SU-DHL-6 (cell line): Measurements from ENCODE around the gene PRMT6.
"Not testable (repeated sequence)": the region's sequence is repeated elsewhere in the genome, so short reads cannot be mapped to it uniquely, and the experiment has no call there.

Source experiments
- H2AFZ ChIP-seq: fragments of 200-600 bp; sonication (generic); 2 replicates; pipeline ENCODE4 v1.6.1; 2014; ENCODE audit warnings: low read depth, mild to moderate bottlenecking, moderate library complexity, mixed read lengths, antibody characterized with exemption, low read length; ENCODE audit not compliant: severe bottlenecking
- H3F3A ChIP-seq: fragments of 200-600 bp; shearing (Covaris generic); 2 replicates; pipeline ENCODE4 v1.6.0; 2016; ENCODE audit warnings: antibody characterized with exemption, mild to moderate bottlenecking; ENCODE audit not compliant: insufficient read depth
- H3K27ac ChIP-seq: fragments of 200-600 bp; sonication (generic); 2 replicates; pipeline ENCODE4 v1.5.1; 2016; ENCODE audit warnings: low read depth, mild to moderate bottlenecking, low read length, moderate library complexity, mixed read lengths
- H3K27me3 ChIP-seq: fragments of 200-600 bp; sonication (generic), shearing (Covaris generic); 2 replicates; pipeline ENCODE4 v1.6.0; 2014; ENCODE audit warnings: mild to moderate bottlenecking, low read length
- H3K36me3 ChIP-seq: fragments of 200-600 bp; sonication (generic); 2 replicates; pipeline ENCODE4 v1.6.1; 2014; ENCODE audit warnings: mild to moderate bottlenecking, low read length, mixed read lengths
- H3K4me2 ChIP-seq: fragments of 300-600, 200-600 bp; shearing (Covaris generic), sonication (generic); 2 replicates; pipeline ENCODE4 v1.6.0; 2014; ENCODE audit warnings: low read length, low read depth, mild to moderate bottlenecking; ENCODE audit not compliant: poor library complexity, severe bottlenecking
- H3K4me3 ChIP-seq: fragments of 200-600 bp; sonication (generic); 2 replicates; pipeline ENCODE4 v1.5.1; 2014; ENCODE audit warnings: antibody characterized with exemption, low read length, mild to moderate bottlenecking, mixed read lengths; ENCODE audit not compliant: insufficient read depth, poor library complexity, severe bottlenecking
- H3K79me2 ChIP-seq: fragments of 200-600 bp; sonication (generic); 2 replicates; pipeline ENCODE4 v1.6.1; 2014; ENCODE audit warnings: mild to moderate bottlenecking, low read length, moderate library complexity; ENCODE audit not compliant: insufficient read depth
- H3K9ac ChIP-seq: fragments of 200-600 bp; sonication (generic); 2 replicates; pipeline ENCODE4 v1.7.0; 2014; ENCODE audit warnings: mild to moderate bottlenecking, low read length
- H3K9me2 ChIP-seq: fragments of 200-600 bp; sonication (generic); replicated peaks from 2 replicates; pipeline ENCODE4 v1.6.1; 2014; ENCODE audit warnings: low read length; ENCODE audit not compliant: insufficient read depth
- H3K9me3 ChIP-seq: fragments of 200-600 bp; sonication (generic); 2 replicates; pipeline ENCODE4 v1.6.1; 2014; ENCODE audit warnings: low read length, mixed read lengths; ENCODE audit not compliant: insufficient read depth
- H4K20me1 ChIP-seq: fragments of 200-600 bp; sonication (generic); 2 replicates; pipeline ENCODE4 v1.6.1; 2014; ENCODE audit warnings: low read depth, mild to moderate bottlenecking, antibody characterized with exemption, low read length, moderate library complexity, mixed read lengths
- EZH2phosphoT487 ChIP-seq: fragments of 200-600 bp; sonication (generic), shearing (Covaris generic); conservative IDR thresholded peaks from 2 replicates; pipeline ENCODE4 v1.6.1; 2018; ENCODE audit warnings: mild to moderate bottlenecking, antibody characterized with exemption, low read length, moderate library complexity, mixed read lengths
- TF ChIP-seq, protein P1 (sequence below): fragments of 200-600 bp; sonication (generic); IDR thresholded peaks from one replicate; pipeline ENCODE4 v1.5.1; 2017; ENCODE audit warnings: antibody characterized with exemption, mild to moderate bottlenecking, low read length, moderate library complexity; ENCODE audit not compliant: insufficient read depth, poor library complexity, severe bottlenecking

Gene PRMT6

DNA sequence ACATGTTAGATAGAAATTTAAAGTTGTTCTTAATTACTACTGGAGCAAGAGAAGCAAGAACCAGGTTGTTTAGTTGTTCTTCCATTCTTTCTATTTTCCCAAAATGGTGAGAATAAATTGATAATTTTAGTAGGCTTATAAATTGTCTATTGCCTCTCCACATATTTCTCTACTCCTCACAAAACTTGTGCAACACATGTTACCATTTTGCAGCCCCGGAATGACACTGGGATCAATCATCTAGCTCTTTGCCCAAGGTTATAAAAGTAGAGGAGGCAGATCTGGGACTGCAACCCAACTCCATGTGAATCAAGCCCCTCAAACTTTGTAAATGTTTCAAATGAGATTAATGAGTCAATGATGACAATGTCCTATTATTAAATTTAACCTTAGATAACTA, 34.9 kb downstream of the PRMT6 start:
- Histone ChIP-seq H3K27me3 (no peaks in the 10 kb centered on the region), H3K9me2 (no peaks in the 10 kb centered on the region), H3F3A (no peaks in the 10 kb centered on the region), H3K27ac (no peak overlapping the region), H3K4me2 (no peak overlapping the region), H3K79me2 (no peaks in the 10 kb centered on the region), H3K4me3 (no peak overlapping the region), H3K9ac (no peak overlapping the region), H3K36me3 (no peaks in the 10 kb centered on the region), H4K20me1 (no peaks in the 10 kb centered on the region), H2AFZ (no peak overlapping the region), H3K9me3 (no peaks in the 10 kb centered on the region)
- TF ChIP-seq, protein P1, sequence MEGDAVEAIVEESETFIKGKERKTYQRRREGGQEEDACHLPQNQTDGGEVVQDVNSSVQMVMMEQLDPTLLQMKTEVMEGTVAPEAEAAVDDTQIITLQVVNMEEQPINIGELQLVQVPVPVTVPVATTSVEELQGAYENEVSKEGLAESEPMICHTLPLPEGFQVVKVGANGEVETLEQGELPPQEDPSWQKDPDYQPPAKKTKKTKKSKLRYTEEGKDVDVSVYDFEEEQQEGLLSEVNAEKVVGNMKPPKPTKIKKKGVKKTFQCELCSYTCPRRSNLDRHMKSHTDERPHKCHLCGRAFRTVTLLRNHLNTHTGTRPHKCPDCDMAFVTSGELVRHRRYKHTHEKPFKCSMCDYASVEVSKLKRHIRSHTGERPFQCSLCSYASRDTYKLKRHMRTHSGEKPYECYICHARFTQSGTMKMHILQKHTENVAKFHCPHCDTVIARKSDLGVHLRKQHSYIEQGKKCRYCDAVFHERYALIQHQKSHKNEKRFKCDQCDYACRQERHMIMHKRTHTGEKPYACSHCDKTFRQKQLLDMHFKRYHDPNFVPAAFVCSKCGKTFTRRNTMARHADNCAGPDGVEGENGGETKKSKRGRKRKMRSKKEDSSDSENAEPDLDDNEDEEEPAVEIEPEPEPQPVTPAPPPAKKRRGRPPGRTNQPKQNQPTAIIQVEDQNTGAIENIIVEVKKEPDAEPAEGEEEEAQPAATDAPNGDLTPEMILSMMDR = no peak
- TF ChIP-seq EZH2phosphoT487 = no peak

DNA sequence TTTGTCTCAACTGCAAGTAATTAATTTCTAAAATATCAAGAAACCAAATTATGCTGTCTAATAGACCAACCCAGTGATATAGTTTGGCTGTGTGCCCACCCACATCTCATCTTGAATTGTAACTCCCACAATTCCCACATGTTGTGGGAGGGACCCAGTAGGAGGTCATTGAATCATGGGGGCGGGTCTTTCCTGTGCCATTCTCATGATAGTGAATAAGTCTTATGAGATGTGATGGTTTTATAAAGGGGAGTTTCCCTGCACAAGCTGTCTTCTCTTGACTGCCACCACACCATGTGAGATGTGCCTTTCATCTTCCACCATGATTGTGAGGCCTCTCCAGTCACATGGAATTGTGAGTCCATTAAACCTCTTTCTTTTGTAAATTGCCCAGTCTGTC, 36.9 kb downstream of the PRMT6 start:
- H3K4me3 ChIP-seq, H3K9me3 ChIP-seq, H3K4me2 ChIP-seq, H3K9ac ChIP-seq, H3K9me2 ChIP-seq, H3K27ac ChIP-seq, H4K20me1 ChIP-seq, H3K36me3 ChIP-seq, H3F3A ChIP-seq, H3K79me2 ChIP-seq, H3K27me3 ChIP-seq, H2AFZ ChIP-seq: not testable (repeated sequence)

DNA sequence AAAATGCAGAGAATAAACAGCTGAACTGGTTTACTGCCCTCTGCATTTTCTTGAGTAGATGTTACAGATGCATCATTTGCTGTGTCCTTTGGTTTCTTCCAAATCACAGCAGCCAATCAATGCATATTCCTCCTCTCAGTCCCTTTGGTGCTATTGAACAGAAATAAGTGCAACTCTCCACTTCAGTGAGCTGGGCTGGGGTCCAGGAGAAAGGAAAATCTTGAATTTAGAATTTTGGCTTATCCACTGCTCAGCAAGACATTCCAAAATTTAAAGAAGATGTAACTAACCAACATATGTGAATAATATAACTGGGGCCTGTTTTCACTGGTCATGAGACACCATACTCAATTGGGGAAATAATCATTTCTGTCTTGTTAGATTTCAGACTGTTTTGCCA, 39.2 kb downstream of the PRMT6 start:
- Histone ChIP-seq H3K4me3 (no peak overlapping the region), H2AFZ (no peak overlapping the region), H3K9ac (no peak overlapping the region), H3F3A (no peaks in the 10 kb centered on the region), H3K27ac (no peak overlapping the region), H3K9me2 (no peaks in the 10 kb centered on the region), H3K36me3 (no peaks in the 10 kb centered on the region), H3K79me2 (no peaks in the 10 kb centered on the region), H3K4me2 (no peak overlapping the region), H4K20me1 (no peaks in the 10 kb centered on the region), H3K9me3 (no peaks in the 10 kb centered on the region), H3K27me3 (no peaks in the 10 kb centered on the region)
- TF ChIP-seq, protein P1 = no peak
- no peak for TF ChIP-seq EZH2phosphoT487

DNA sequence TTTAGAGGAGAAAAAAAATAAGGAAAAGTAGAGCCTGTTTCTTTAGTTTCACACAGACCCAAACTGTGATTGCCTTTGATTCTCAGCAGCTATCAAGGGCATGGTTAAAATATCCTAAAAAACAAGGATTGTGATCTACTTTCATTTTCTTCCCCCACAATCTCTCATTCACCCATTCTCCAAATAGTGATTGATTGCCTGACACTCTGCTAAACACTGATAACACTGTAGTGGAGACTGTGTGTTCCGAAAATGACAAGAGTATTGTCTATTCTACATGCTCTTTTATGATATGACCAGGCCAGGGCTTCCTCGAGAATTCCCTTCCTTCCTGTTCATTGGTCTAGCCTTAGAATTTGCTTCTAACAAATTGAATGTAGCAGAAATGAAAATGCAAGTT, 40.2 kb downstream of the PRMT6 start:
- Histone ChIP-seq H3F3A (no peaks in the 10 kb centered on the region), H4K20me1 (no peaks in the 10 kb centered on the region), H3K9me3 (no peaks in the 10 kb centered on the region), H3K27ac (no peak overlapping the region), H3K79me2 (no peaks in the 10 kb centered on the region), H3K9ac (no peak overlapping the region), H3K36me3 (no peaks in the 10 kb centered on the region), H3K27me3 (no peaks in the 10 kb centered on the region), H3K4me3 (no peak overlapping the region), H3K4me2 (no peak overlapping the region), H3K9me2 (no peaks in the 10 kb centered on the region), H2AFZ (no peak overlapping the region)
- TF ChIP-seq, protein P1 = no peak
